Colonic mucosa (tissue), 4 donors: ENCODE results near the gene ZNF506. TPM values are rescaled to one million over a fixed set of nuclear protein-coding genes. Genes with fewer than 3 reads are reported as not detected.
"Not testable (repeated sequence)": the region's sequence is repeated elsewhere in the genome, so short reads cannot be mapped to it uniquely, and the experiment has no call there.

Experiments
- DNase-seq: peaks from one replicate; pipeline ENCODE4 v3.0.0-alpha.2; 2020
- H3K27ac ChIP-seq: fragments of 200-600 bp; one replicate; pipeline ENCODE4 v1.8.0; 2021
- H3K27me3 ChIP-seq: fragments of 200-600 bp; one replicate; pipeline ENCODE4 v1.8.0; 2021
- H3K36me3 ChIP-seq: fragments of 200-600 bp; one replicate; pipeline ENCODE4 v1.8.0; 2021
- H3K4me1 ChIP-seq: fragments of 200-600 bp; one replicate; pipeline ENCODE4 v1.8.0; 2021; ENCODE audit warnings: mild to moderate bottlenecking
- H3K4me3 ChIP-seq: fragments of 200-600 bp; one replicate; pipeline ENCODE4 v1.8.0; 2021
- H3K9ac ChIP-seq, 2 donors: one replicate each; pipeline ENCODE4 v1.7.0; 2013; ENCODE audit warnings: control low read depth in 2 of 2, low read depth in 2 of 2, low read length in 2 of 2
- H3K9me3 ChIP-seq: fragments of 200-600 bp; one replicate; pipeline ENCODE4 v1.8.0; 2021
- CTCF ChIP-seq: fragments of 200-600 bp; IDR thresholded peaks from one replicate; pipeline ENCODE4 v1.8.0; 2022; ENCODE audit warnings: antibody characterized with exemption, mild to moderate bottlenecking
- intact Hi-C: fragments of 100-400 bp; cut with DNase I; formaldehyde crosslinking; loops from one replicate; pipeline ENCODE4 v1.14.1; 2022
- total RNA-seq, 2 donors: library from RNA; stranded (reverse); fragmentation: NEBNext Ultra II Directional in 1 of 2; extraction: Animal tissue kit (Norgen Biotek cat#: 25700) in 1 of 2; gene quantifications; one replicate each; pipeline ENCODE4 v1.2.1, GENCODE V29; 2021
- donor health status: healthy.
- donor health status: DM: no; HTN: no; CAD: no.
- donor health status: DM: no; HTN: no; CAD: no.

Gene ZNF506
- total RNA-seq, 2 donors from 2014 or later, result 15.3 to 18.7 TPM

DNA sequence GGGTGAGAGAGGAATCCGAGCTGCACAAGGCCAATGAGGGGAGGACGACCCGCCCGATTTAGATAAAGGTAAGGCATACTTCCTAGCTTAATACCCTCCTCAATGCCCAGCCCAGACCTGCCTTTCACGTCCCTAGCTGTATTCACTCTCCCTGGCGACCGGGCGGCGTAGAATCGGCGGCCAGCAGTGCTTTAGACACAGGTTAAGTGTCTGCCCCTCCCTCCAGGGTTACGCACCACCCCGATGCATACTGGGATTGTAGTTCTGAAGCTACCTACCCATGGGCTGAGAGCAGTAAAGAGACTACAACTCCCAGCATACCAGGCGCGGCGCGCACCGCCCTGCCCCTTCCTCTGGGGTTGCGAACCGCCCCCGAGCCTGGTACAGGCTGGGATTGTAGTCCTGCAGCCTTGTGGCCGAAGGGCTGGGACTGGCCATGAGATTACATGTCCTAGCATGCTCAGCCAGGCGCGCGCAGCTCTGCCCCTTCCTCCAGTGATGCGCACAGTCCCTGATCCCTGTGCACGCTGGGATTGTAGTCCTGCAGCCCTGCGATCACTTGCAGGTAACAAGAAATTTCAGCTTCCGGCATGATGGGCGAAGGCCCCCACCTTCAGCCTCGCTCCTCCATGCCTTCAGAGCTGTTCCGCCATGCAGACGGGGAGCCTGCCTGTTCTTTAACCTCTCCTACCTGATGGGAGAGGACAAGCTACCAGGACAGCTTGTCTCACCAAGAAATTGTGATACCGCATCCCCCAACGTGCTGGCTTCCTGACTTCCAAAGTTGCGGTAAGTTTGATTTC, 45.1 kb downstream of the ZNF506 start:
- no peak for TF ChIP-seq CTCF
- H3K9ac ChIP-seq, result peak overlapping the region; percentile 74 to 91
- no peaks in the 10 kb centered on the region for H3K27me3 ChIP-seq
- H3K27ac ChIP-seq, result peak overlapping the region; percentile 56
- DNase-seq, result peak; percentile 98
- peaks cover 9% of the 10 kb centered on the region for H3K4me1 ChIP-seq
- H3K4me3 ChIP-seq, result peak overlapping the region; percentile 51
- H3K9me3 ChIP-seq, result no peaks in the 10 kb centered on the region
- intact Hi-C loops, result loop anchor here (5.0 kb wide), 1 partner anchor 44 kb away; the partner anchor contains the start of gene ZNF14
- H3K36me3 ChIP-seq, result no peaks in the 10 kb centered on the region

DNA sequence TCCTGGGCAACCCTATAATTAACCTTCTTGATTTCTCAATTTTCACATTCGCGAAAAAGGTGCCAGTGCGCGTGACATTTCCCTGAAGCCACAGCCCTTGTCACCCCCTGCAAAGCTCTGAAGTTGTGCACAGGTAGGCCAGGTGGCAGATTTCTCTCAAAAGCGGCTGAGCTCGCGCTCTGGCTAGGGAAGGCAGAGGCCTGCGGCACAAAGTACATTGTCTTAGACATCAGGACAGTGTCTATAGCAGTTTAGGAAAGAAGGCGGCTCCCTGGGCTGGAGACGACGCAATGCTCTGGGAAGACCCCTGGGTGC, 45.7 kb downstream of the ZNF506 start:
- Histone ChIP-seq H3K27ac (peak overlapping the region; percentile 56), H3K4me3 (peak overlapping the region; percentile 51), H3K4me1 (peaks cover 9% of the 10 kb centered on the region), H3K9me3 (no peaks in the 10 kb centered on the region), H3K9ac (peak overlapping the region; percentile 74 to 91), H3K36me3 (no peaks in the 10 kb centered on the region), H3K27me3 (no peaks in the 10 kb centered on the region)
- TF ChIP-seq CTCF, result no peak
- intact Hi-C loops, result loop anchor here (5.0 kb wide), 1 partner anchor 44 kb away; the partner anchor contains the start of gene ZNF14
- no peak for DNase-seq

DNA sequence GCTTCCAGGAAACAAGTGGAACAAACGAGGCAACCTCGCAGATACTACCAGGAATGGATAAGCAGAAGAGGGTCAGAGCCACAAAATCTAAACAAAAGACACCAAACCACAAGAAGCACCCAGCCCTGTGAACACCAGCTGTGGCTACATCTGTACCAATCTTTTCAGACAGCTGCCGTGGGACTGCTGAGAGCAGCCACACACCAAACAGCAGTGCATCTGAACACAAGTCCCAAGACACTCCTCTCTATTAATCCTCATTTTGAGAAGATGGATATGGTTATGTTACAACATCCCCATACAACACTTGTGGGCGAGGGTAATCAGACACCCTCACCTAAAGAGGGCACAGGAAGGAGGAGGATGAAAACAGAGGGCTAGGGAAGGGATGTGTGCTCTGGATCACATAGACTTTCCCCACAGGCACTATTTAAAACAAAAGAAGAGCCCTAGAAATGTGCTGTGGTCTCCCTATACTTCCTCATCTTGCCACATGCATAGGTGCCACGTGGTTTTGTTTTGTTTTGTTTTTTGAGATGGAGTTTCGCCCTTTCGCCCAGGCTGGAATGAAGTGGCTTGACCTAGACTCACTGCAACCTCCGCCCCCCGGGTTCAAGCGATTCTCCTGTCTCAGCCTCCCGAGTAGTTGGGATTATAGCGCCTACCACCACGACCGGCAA, 47.1 kb downstream of the ZNF506 start:
- TF ChIP-seq CTCF, result no peak
- Histone ChIP-seq H3K4me3 (no peak overlapping the region), H3K27ac (no peak overlapping the region), H3K27me3 (no peaks in the 10 kb centered on the region), H3K4me1 (peaks cover 9% of the 10 kb centered on the region), H3K9ac (no peak overlapping the region), H3K9me3 (no peaks in the 10 kb centered on the region), H3K36me3 (no peaks in the 10 kb centered on the region)
- intact Hi-C loops, result loop anchor here (5.0 kb wide), 1 partner anchor 42 kb away; the partner anchor contains the start of gene ZNF14
- no peak for DNase-seq

- H3K9me3 ChIP-seq, DNase-seq, H3K27ac ChIP-seq, H3K4me3 ChIP-seq, H3K4me1 ChIP-seq, H3K27me3 ChIP-seq, H3K9ac ChIP-seq, intact Hi-C loops, H3K36me3 ChIP-seq: not testable (repeated sequence)
Observed at GRCh38 chr19:19771963-19772362, 49.6 kb downstream of the ZNF506 start.

- DNase-seq, intact Hi-C loops, H3K4me1 ChIP-seq, H3K27ac ChIP-seq, H3K36me3 ChIP-seq, H3K27me3 ChIP-seq, H3K9me3 ChIP-seq, H3K4me3 ChIP-seq, H3K9ac ChIP-seq: not testable (repeated sequence)
Observed at GRCh38 chr19:19769971-19770370, 51.6 kb downstream of the ZNF506 start.

- no peak overlapping the region for H3K4me3 ChIP-seq
- intact Hi-C loops, result no loop called here
- no peaks in the 10 kb centered on the region for H3K4me1 ChIP-seq
- no peak for DNase-seq
- no peak for TF ChIP-seq CTCF
- no peaks in the 10 kb centered on the region for H3K27me3 ChIP-seq
- H3K27ac ChIP-seq, result no peak overlapping the region
- H3K36me3 ChIP-seq, result no peaks in the 10 kb centered on the region
- no peaks in the 10 kb centered on the region for H3K9me3 ChIP-seq
- no peak overlapping the region for H3K9ac ChIP-seq
Observed at GRCh38 chr19:19758164-19758563, 63.4 kb downstream of the ZNF506 start.
